Activated CD8-positive, alpha-beta T cell treated with anti-CD3 and anti-CD28 coated beads for 36 hours (primary cell): Measurements from ENCODE around the gene ANKLE1. TPM values are rescaled to one million over a fixed set of nuclear protein-coding genes. Genes with fewer than 3 reads are reported as not detected.

Experiments used
- ATAC-seq: fragments of 200-7000 bp; cut with Tn5 transposase; one replicate; pipeline ENCODE4 v1.10.0; 2021; ENCODE audit warnings: mild to moderate bottlenecking, moderate library complexity
- CTCF ChIA-PET: fragments of 350-600 bp; sonication (Branson Sonifier 250); formaldehyde crosslinking; loops from one replicate; lab custom pipeline; 2021; ENCODE audit warnings: antibody characterized with exemption; lab: Charles Lee
- POLR2A ChIA-PET: fragments of 350-600 bp; sonication (Branson Sonifier 250); formaldehyde crosslinking; loops from one replicate; lab custom pipeline; 2021; ENCODE audit warnings: antibody characterized with exemption; lab: Charles Lee
- DNase-seq: peaks from one replicate; pipeline ENCODE4 v3.0.0-alpha.2; 2020
- H3K27ac Mint-ChIP-seq: one replicate; pipeline ENCODE4 v1.8.0; 2021; ENCODE audit warnings: mild to moderate bottlenecking, mixed read lengths
- H3K27me3 Mint-ChIP-seq: one replicate; pipeline ENCODE4 v1.8.0; 2021; ENCODE audit warnings: mixed read lengths
- H3K36me3 Mint-ChIP-seq: one replicate; pipeline ENCODE4 v1.8.0; 2021; ENCODE audit warnings: low read depth, mixed read lengths
- H3K4me1 Mint-ChIP-seq: one replicate; pipeline ENCODE4 v1.8.0; 2021; ENCODE audit warnings: low read depth, mixed read lengths
- H3K4me3 Mint-ChIP-seq: one replicate; pipeline ENCODE4 v1.8.0; 2021; ENCODE audit warnings: mild to moderate bottlenecking, moderate library complexity, mixed read lengths
- H3K9me3 Mint-ChIP-seq: one replicate; pipeline ENCODE4 v1.8.0; 2021; ENCODE audit warnings: mixed read lengths
- CTCF ChIP-seq: fragments of 200-600 bp; IDR thresholded peaks from one replicate; pipeline ENCODE4 v1.8.0; 2022; ENCODE audit warnings: antibody characterized with exemption, mild to moderate bottlenecking
- intact Hi-C: fragments of 100-400 bp; cut with micrococcal nuclease; formaldehyde crosslinking; loops from one replicate; pipeline ENCODE4 v1.10.0; 2022
- total RNA-seq, 2 experiments: library from RNA; stranded (reverse); gene quantifications; one replicate each; pipeline ENCODE4 v1.2.3, GENCODE V29; 2021

ANKLE1 gene
- total RNA-seq, 2 experiments from 2014 or later, result 15.9 to 18.4 TPM

- no peak overlapping the region for H3K27ac Mint-ChIP-seq
- H3K4me3 Mint-ChIP-seq, result no peak overlapping the region
- no peaks in the 10 kb centered on the region for H3K4me1 Mint-ChIP-seq
- H3K36me3 Mint-ChIP-seq, result peaks cover 32% of the 10 kb centered on the region
- intact Hi-C loops, result no loop called here
- DNase-seq (no peak), ATAC-seq (no peak)
- no peak for TF ChIP-seq CTCF
- ChIA-PET CTCF (interaction anchor here (0.5 kb wide), 1 partner anchor 212 kb away, joined by 3 read pairs; no protein-coding TSS in a partner anchor), POLR2A (interaction anchor here (0.7 kb wide), 1 partner anchor 562 kb away, joined by 3 read pairs; no protein-coding TSS in a partner anchor)
- H3K9me3 Mint-ChIP-seq, result no peaks in the 10 kb centered on the region
- no peaks in the 10 kb centered on the region for H3K27me3 Mint-ChIP-seq
Observed at GRCh38 chr19:17275441-17276175, 6.1 kb upstream of the ANKLE1 start.

GRCh38 chr19:17279436-17279835, 2.3 kb upstream of the ANKLE1 start:
- no peak for TF ChIP-seq CTCF
- intact Hi-C loops, result no loop called here
- POLR2A ChIA-PET, result interaction anchor here (0.5 to 5.6 kb wide), 6 partner anchors 13 to 154 kb away, joined by 3 to 41 read pairs (median 3); partner anchors contain the start of genes BABAM1, MVB12A and USHBP1
- Mint-ChIP-seq H3K27me3 (no peaks in the 10 kb centered on the region), H3K4me3 (no peak overlapping the region), H3K4me1 (peaks cover 6% of the 10 kb centered on the region), H3K36me3 (peaks cover 32% of the 10 kb centered on the region), H3K27ac (no peak overlapping the region), H3K9me3 (no peaks in the 10 kb centered on the region)
- no peak for DNase-seq
- no peak for ATAC-seq
- CTCF ChIA-PET, result interaction anchor here (0.6 to 1.0 kb wide), 3 partner anchors 11 to 297 kb away, joined by 3 to 4 read pairs (median 3); no protein-coding TSS in a partner anchor

GRCh38 chr19:17282488-17283125, 906 bp downstream of the ANKLE1 start:
- ChIA-PET POLR2A (interaction anchor here (0.7 to 5.6 kb wide), 6 partner anchors 10 to 116 kb away, joined by 3 to 41 read pairs (median 6); partner anchors contain the start of genes BABAM1, USE1 and USHBP1), CTCF (interaction anchor here (0.8 to 4.2 kb wide), 15 partner anchors 10 to 513 kb away, joined by 3 to 46 read pairs (median 6); partner anchors contain the start of genes ABHD8, BABAM1, MRPL34 and USE1)
- Mint-ChIP-seq H3K4me1 (peaks cover 6% of the 10 kb centered on the region), H3K27ac (peak overlapping the region; percentile 81), H3K9me3 (no peaks in the 10 kb centered on the region), H3K4me3 (peak overlapping the region; percentile 86), H3K27me3 (no peaks in the 10 kb centered on the region), H3K36me3 (peaks cover 26% of the 10 kb centered on the region)
- TF ChIP-seq CTCF, result peak; percentile 99
- ATAC-seq, result peak; percentile 93
- intact Hi-C loops, result no loop called here
- DNase-seq, result peak; percentile 91

- intact Hi-C loops, result no loop called here
- TF ChIP-seq CTCF, result no peak
- ATAC-seq (no peak), DNase-seq (no peak)
- Mint-ChIP-seq H3K36me3 (peaks cover 26% of the 10 kb centered on the region), H3K4me1 (peaks cover 6% of the 10 kb centered on the region), H3K4me3 (peak overlapping the region; percentile 86), H3K9me3 (no peaks in the 10 kb centered on the region), H3K27me3 (no peaks in the 10 kb centered on the region), H3K27ac (no peak overlapping the region)
- ChIA-PET POLR2A (interaction anchor here (4.9 to 5.6 kb wide), 2 partner anchors 9 to 18 kb away, joined by 36 to 41 read pairs; partner anchors contain the start of genes BABAM1 and USHBP1), CTCF (interaction anchor here (0.7 to 4.2 kb wide), 13 partner anchors 9 to 103 kb away, joined by 3 to 46 read pairs (median 6); partner anchors contain the start of genes ABHD8, BABAM1, MRPL34 and USE1)
Observed at GRCh38 chr19:17283504-17283996, 1.8 kb downstream of the ANKLE1 start.
